ENCODE results near the gene TSSC4.

The TSSC4 gene

GRCh38 chr11:2369320-2369719 lies 31.2 kb upstream of the TSSC4 start:
- DNase-seq (ENCODE audit: low read depth) = no peak

- DNase-seq (ENCODE audit: low read depth) = no peak
Observed at GRCh38 chr11:2369896-2370295, 30.7 kb upstream of the TSSC4 start.

- no peak for DNase-seq (ENCODE audit: low read depth)
Observed at GRCh38 chr11:2374456-2375201, 25.9 kb upstream of the TSSC4 start.

GRCh38 chr11:2375341-2375853 lies 25.2 kb upstream of the TSSC4 start:
- DNase-seq (ENCODE audit: low read depth) = no peak

GRCh38 chr11:2375964-2376551 lies 24.5 kb upstream of the TSSC4 start:
- DNase-seq (ENCODE audit: low read depth) = no peak

- no peak for DNase-seq (ENCODE audit: low read depth)
Observed at GRCh38 chr11:2376751-2377451, 23.6 kb upstream of the TSSC4 start, which contains the start of gene CD81. Gene CD81 (plus strand): TSS chr11:2377310. CDS start chr11:2377550, 240 bp downstream.

- DNase-seq (ENCODE audit: low read depth) = no peak
Observed at GRCh38 chr11:2377511-2378443, 22.8 kb upstream of the TSSC4 start.

- DNase-seq (ENCODE audit: low read depth) = no peak
Observed at GRCh38 chr11:2378527-2379210, 21.9 kb upstream of the TSSC4 start.

- no peak for DNase-seq (ENCODE audit: low read depth)
Observed at GRCh38 chr11:2379466-2380174, 20.9 kb upstream of the TSSC4 start.

- no peak for DNase-seq (ENCODE audit: low read depth)
Observed at GRCh38 chr11:2380396-2380795, 20.2 kb upstream of the TSSC4 start.

- DNase-seq (ENCODE audit: low read depth) = peak; percentile 41
Observed at GRCh38 chr11:2380807-2381350, 19.7 kb upstream of the TSSC4 start.

GRCh38 chr11:2381494-2382128 lies 18.9 kb upstream of the TSSC4 start:
- DNase-seq (ENCODE audit: low read depth) = no peak

- DNase-seq (ENCODE audit: low read depth) = no peak
Observed at GRCh38 chr11:2382129-2382517, 18.4 kb upstream of the TSSC4 start.

GRCh38 chr11:2382936-2383851 lies 17.4 kb upstream of the TSSC4 start:
- no peak for DNase-seq (ENCODE audit: low read depth)

- no peak for DNase-seq (ENCODE audit: low read depth)
Observed at GRCh38 chr11:2383852-2384804, 16.4 kb upstream of the TSSC4 start.

GRCh38 chr11:2385156-2386151 lies 15.1 kb upstream of the TSSC4 start:
- DNase-seq (ENCODE audit: low read depth) = no peak
